K562 (cell line): ENCODE data around the gene JADE2. TPM values are rescaled to one million over a fixed set of nuclear protein-coding genes. Genes with fewer than 3 reads are reported as not detected.

ENCODE experiments used
- BCLAF1 ChIP-seq, 2 experiments: fragments of 450-650 bp in 1 of 2; IDR thresholded peaks; 2 replicates each; pipeline ENCODE4 v1.6.1; 2011 to 2017; ENCODE audit warnings: low read depth in 2 of 2, antibody characterized with exemption in 1 of 2, borderline replicate concordance in 1 of 2, low read length in 1 of 2, mild to moderate bottlenecking in 1 of 2, mixed read lengths in 1 of 2; ENCODE audit not compliant: control insufficient read depth in 1 of 2
- DMBX1 ChIP-seq: fragments of 250-450 bp; sonication (Bioruptor Pico); IDR thresholded peaks from 2 replicates; pipeline ENCODE4 v1.8.0; 2022; ENCODE audit warnings: inconsistent platforms, mild to moderate bottlenecking, moderate library complexity, borderline replicate concordance
- E2F6 ChIP-seq, 2 experiments: IDR thresholded peaks; 2 replicates each; pipeline ENCODE4 v1.6.1; 2011; ENCODE audit warnings: borderline replicate concordance in 1 of 2, control low read depth in 1 of 2, low read depth in 1 of 2, low read length in 1 of 2, mild to moderate bottlenecking in 1 of 2, mixed read lengths in 1 of 2, moderate library complexity in 1 of 2; ENCODE audit not compliant: insufficient read depth in 1 of 2, insufficient read length in 1 of 2, poor library complexity in 1 of 2, severe bottlenecking in 1 of 2; ENCODE audit errors: extremely low read depth in 1 of 2
- E2F8 ChIP-seq: fragments of 450-650 bp; IDR thresholded peaks from 2 replicates; pipeline ENCODE4 v1.7.1; 2018; ENCODE audit warnings: mild to moderate bottlenecking, low read depth; ENCODE audit not compliant: partially characterized antibody
- ESRRA ChIP-seq: fragments of 450-650 bp; IDR thresholded peaks from 2 replicates; pipeline ENCODE4 v1.6.1; 2014; ENCODE audit warnings: low read depth, mild to moderate bottlenecking, moderate library complexity, borderline replicate concordance
- JUN ChIP-seq, 2 experiments: sonication (generic) in 1 of 2; formaldehyde crosslinking in 1 of 2; IDR thresholded peaks; 2 replicates each; pipeline versions ENCODE4 v1.6.1 to v1.8.0; 2012 to 2022; ENCODE audit warnings: borderline replicate concordance in 2 of 2, mild to moderate bottlenecking in 2 of 2, improper control_type of control experiment in 1 of 2, low read depth in 1 of 2, low read length in 1 of 2, missing genetic modification reagents in 1 of 2
- KLF13 ChIP-seq: fragments of 450-650 bp; IDR thresholded peaks from 2 replicates; pipeline ENCODE4 v1.6.1; 2016; ENCODE audit warnings: missing genetic modification characterization, low read depth, mild to moderate bottlenecking, missing compliant biosample characterization, moderate library complexity, borderline replicate concordance
- MAFF ChIP-seq: IDR thresholded peaks from 2 replicates; pipeline ENCODE4 v1.6.1; 2012; ENCODE audit warnings: low read length, improper control_type of control experiment
- MAFG ChIP-seq: fragments of 450-650 bp; conservative IDR thresholded peaks from 2 replicates; pipeline ENCODE4 v1.6.1; 2016; ENCODE audit warnings: missing genetic modification characterization, missing compliant biosample characterization
- MNT ChIP-seq, 2 experiments: fragments of 450-650 bp; conservative IDR thresholded peaks; 2 replicates each; pipeline ENCODE4 v1.6.1; 2017; ENCODE audit warnings: mild to moderate bottlenecking in 2 of 2, moderate library complexity in 2 of 2
- MTA1 ChIP-seq: fragments of 450-650 bp; IDR thresholded peaks from 2 replicates; pipeline ENCODE4 v1.6.1; 2017; ENCODE audit warnings: borderline replicate concordance
- NR3C1 ChIP-seq: sonication (generic); formaldehyde crosslinking; IDR thresholded peaks from 2 replicates; pipeline ENCODE4 v1.8.1; 2022; ENCODE audit warnings: missing genetic modification reagents
- ZNF143 ChIP-seq: sonication (generic); formaldehyde crosslinking; IDR thresholded peaks from 2 replicates; pipeline ENCODE4 v1.9.0; 2022; ENCODE audit warnings: mild to moderate bottlenecking, missing genetic modification reagents
- ZNF212 ChIP-seq: fragments of 450-650 bp; formaldehyde crosslinking; IDR thresholded peaks from 2 replicates; pipeline ENCODE4 v1.4.0; 2020; ENCODE audit warnings: mild to moderate bottlenecking
- ZNF217 ChIP-seq: sonication (generic); formaldehyde crosslinking; IDR thresholded peaks from 2 replicates; pipeline ENCODE4 v1.8.0; 2022; ENCODE audit warnings: mild to moderate bottlenecking, missing genetic modification reagents
- ZNF778 ChIP-seq: fragments of 450-650 bp; formaldehyde crosslinking; IDR thresholded peaks from 2 replicates; pipeline ENCODE4 v1.4.0; 2020; ENCODE audit warnings: mild to moderate bottlenecking, moderate library complexity
- polyA plus RNA-seq, 8 experiments: library from polyadenylated mRNA; depleted of rRNA in 4 of 8; stranded (reverse) in 5 of 8; unstranded in 3 of 8; fragments of >200 nt; fragmentation: Nextera tagmentation in 2 of 8; fragmentation: Illumina TruSeq in 1 of 8; extraction: Ambion mirVana in 2 of 8; extraction: Trizol in 1 of 8; gene quantifications; 2 replicates each; pipeline versions ENCODE4 v1.2.1 to v1.2.3, GENCODE V29; 2011 to 2014; ENCODE audit warnings: inconsistent platforms in 1 of 8, missing spikeins in 1 of 8
- total RNA-seq, 7 experiments: library from RNA; depleted of rRNA in 6 of 7; stranded (reverse); fragments of >200 nt in 6 of 7; fragmentation: Illumina TruSeq in 2 of 7; extraction: Trizol in 2 of 7; gene quantifications; 2 replicates each; pipeline versions ENCODE4 v1.2.1 to v1.2.3, GENCODE V29; 2011 to 2021; ENCODE audit warnings: low replicate concordance in 1 of 7

Gene JADE2
- total and polyA plus RNA-seq, 9 of the 15 experiments (the other 6 are each of a cell fraction or from before 2014, with no cell fraction given) = 0.50 to 23.3 (median 9.1) TPM

GRCh38 chr5:134524826-134525682 lies at the start of gene JADE2 (continued):
- TF ChIP-seq JUN (IDR thresholded peaks at IDR 0.05; ENCODE audit: borderline replicate concordance, low read depth, low read length) (no peak), JUN (CRISPR knock-in tag; IDR thresholded peaks at IDR 0.05; ENCODE audit: borderline replicate concordance) (no peak), KLF13 (tag) (no peak), BCLAF1 (IDR thresholded peaks at IDR 0.05; ENCODE audit: borderline replicate concordance in 1 of 2, control insufficient read depth in 1 of 2, low read depth in 2 of 2, low read length in 1 of 2) (no peak), E2F6 (IDR thresholded peaks at IDR 0.05; ENCODE audit: borderline replicate concordance in 1 of 2, extremely low read depth in 1 of 2, insufficient read depth in 1 of 2, insufficient read length in 1 of 2, low read depth in 1 of 2, low read length in 1 of 2, poor library complexity in 1 of 2, severe bottlenecking in 1 of 2) (no peak), ZNF212 (CRISPR knock-in tag) (no peak), ESRRA (no peak), MAFF (no peak), E2F8 (no peak), NR3C1 (CRISPR knock-in tag) (no peak), MNT (conservative IDR thresholded peaks at IDR 0.05) (peak in 1 of 2 experiments; percentile 34; a peak in 1 of 4 replicates), ZNF143 (no peak), ZNF217 (no peak), DMBX1 (CRISPR knock-in tag) (no peak), MTA1 (peak; percentile 87), ZNF778 (CRISPR knock-in tag) (no peak), MAFG (tag) (no peak)
